UCSD-AML1 (cell line): ENCODE measurements around the gene ITGB5.

Experiments
- DNase-seq: peaks from one replicate; lab custom pipeline; 2025; ENCODE audit not compliant: unreplicated experiment; lab: John Stamatoyannopoulos, UW

The ITGB5 gene

DNA sequence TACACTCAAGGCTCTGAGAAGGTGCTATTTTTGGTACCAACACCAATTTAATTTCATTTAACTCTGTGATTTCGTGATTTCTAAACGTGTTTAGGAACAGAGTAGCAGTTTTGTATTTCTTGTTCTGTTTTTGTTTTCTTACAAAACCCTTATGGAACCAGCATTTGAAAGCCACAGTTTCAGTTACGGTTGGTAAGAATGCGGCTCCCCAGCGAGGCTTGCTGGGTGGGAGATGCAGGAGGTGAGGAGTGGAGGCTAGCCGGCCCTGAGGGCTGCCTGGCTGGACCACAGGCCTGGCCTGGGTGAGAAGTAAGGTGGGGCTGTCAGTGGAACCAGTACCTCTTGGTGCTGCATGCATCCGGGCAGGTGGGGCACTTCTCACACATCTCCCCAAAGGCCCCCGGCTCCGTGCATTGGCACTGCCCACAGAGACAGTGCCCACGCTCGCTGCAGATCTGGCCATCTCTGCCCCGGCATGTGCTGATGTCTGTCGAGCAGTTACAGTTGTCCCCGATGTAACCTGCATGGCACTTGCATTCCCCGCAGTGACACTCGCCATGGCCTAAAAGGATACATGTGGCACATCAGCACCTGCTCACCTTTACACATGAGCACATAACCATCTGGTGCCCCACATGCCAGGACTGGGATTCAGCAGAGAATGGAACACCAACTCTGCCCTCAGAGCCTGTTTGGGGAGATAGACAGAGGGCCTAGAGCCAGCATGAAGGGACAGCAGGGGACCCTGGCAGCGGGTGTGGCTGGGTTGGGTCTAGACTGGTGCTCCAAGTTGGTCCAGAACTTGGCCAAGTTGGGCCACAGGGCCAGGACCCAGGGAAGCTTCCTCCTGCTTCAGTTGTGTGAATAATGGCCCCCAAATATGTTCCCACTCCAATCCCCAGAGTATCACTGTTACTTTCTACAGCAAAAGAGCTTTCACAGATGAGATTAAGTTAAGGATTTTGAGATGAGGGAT lies 113.5 kb downstream of the ITGB5 start:
- DNase-seq: no peak

DNA sequence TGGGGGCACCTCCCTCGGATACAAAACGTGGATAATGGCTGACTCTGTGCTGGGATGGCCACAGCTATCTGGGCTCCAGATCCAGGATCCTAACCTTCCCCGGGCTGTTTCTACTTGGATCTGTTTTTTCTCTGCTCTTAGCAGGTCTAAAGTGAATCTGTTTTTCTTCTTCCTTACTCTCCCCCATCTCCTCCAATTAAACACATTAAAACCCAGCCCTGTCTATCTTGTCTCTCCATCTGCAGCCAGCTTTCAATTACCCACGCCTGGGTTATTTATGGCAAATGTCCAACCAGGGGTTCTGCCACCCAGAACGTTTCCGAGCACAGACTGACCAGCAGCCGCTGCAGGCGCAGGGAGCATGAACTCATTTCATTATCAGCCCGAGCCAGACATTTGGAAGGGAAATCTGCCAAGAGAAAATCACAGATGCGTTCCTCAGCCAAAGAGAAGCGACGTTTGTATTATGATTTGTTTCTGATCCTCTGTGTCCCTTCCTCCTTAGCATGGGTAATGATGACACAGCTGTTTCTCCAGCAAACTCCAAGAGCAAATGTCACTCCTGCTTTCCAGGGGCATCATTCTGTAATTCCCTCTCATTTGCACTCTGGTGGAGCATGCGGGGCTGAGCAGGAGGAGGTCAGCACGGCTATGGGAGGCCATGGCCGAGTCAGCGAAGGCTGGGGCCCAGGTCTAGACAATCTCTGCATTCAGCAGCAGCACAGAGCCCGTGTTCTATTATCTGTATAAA lies 114.9 kb downstream of the ITGB5 start:
- DNase-seq: no peak

DNA sequence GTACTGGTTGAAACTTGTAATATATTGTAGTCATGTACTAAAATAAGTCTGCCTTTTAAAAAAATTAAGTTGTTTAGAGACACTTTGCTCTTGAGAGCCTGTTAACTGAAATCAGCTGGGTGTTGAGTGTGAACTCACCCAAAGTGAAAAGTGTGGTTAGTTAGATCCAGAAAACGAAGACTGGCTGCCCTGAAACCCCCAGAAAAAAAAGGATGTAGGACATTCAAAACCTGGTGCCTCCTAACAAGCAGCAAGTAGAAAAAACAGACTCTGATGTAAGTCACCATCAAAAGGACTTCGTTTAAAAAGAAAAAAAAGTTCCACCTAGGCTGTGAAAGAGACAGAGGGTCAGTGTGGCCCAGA lies 116.1 kb downstream of the ITGB5 start:
- no peak for DNase-seq

DNA sequence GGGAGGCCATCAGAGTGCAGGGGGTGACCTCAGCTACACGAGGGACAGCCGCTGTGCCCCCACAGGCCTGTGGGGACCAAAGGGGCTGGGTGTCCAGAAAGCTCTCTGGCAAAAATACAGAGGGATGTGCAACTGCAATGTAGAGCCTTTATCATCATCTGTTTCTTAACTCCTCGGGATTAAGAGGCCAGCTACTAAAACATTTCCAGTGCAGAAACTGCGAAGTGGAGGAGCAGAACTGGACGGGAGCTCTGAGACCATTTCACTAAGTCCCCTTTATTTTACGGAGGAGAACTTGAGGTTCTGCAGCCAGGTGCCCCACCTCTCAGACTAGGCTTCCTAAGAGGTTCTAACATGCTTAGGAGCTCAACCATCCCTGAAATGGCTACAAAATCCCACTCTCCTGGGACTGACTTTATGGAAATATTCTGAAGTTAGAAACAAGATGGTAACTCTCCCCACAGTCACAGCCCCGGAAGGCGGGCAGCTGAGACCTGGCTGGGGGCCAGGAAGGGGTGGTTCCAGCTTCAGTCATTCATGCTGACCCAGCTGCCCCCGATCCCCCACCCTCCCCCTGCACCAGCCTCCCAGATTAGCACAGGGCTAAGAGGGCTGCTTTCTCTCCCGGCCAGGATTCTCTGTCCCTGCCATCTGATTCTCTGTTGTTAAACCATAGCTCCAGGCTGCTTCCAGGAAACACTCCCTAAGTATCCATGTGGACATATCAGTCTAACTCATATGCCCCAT lies 116.7 kb downstream of the ITGB5 start:
- DNase-seq: no peak

DNA sequence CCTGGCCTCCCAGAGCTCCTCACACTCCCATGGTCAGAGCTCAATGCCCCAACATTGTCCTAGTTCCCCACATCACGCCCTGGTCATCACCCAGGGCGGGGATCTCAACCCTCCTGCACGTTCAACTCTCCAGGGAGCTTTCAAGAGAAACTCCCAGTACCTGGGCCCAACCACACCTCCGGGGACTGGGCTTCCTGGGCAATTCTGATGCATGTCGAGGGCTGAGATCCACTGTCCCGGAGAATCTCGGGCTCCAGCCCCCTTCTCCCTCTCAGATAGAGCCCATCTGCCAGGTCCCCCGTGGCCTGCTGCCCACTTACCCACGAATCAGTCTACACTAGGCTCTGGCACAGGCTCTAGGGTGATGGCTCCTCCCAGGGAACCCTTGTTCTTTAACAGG lies 117.7 kb downstream of the ITGB5 start:
- DNase-seq: no peak

DNA sequence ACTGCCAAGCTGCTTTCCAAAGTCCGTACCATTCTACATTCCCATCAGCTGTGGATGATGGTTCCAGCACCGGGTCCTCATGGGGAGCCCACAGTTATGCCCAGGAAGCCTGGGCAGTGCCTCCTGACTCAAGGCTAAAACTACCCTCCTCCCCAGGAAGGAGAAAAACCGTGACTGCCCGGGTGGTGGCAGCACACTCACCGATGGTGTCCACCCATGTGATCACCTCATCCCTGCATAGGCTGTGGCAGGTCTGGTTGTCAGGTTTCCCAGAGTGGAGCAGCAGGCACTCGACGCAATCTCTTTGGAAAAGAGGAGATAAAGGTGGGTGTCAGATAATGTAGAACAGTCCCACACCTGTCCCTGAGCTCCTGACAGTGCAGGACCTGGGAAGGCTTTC lies 118.4 kb downstream of the ITGB5 start:
- DNase-seq: peak; percentile 40

DNA sequence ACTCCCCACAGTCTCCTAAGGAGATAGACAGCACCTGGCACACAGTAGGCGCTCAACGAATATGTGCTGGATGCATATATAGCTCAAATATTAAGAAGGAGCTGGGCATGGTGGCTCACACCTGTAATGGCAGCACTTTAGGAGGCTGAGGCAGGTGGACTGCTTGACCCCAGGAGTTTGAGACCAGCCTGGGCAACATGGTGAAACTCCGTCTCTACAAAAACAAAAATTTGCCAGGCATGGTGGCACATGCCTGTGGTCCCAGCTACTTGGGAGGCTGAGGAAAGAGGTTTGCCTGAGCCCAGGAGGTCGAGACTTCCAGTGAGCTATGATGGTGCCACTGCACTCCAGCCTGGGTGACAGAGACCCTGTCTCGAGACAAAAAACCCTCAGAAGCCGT lies 119.5 kb downstream of the ITGB5 start:
- no peak for DNase-seq

DNA sequence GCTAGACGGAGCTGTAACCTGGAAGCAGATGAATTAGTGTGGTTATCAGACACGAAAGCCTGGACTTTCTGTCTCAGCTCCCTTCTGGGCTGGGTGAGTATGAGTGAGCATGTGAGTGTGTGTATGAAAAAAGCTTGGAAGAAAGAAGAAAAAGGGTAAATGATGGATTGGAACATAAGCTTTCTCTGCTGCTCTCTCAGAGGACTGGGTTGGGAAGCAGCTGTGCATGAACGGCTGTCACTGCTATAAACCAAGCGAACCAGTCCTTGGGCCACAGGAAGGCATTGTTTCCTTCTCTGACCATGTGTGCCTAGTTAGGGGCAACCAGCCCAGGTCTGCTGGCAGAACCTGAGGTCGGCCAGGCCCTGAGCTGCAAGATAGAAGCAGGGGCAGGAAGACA lies 119.9 kb downstream of the ITGB5 start:
- no peak for DNase-seq

DNA sequence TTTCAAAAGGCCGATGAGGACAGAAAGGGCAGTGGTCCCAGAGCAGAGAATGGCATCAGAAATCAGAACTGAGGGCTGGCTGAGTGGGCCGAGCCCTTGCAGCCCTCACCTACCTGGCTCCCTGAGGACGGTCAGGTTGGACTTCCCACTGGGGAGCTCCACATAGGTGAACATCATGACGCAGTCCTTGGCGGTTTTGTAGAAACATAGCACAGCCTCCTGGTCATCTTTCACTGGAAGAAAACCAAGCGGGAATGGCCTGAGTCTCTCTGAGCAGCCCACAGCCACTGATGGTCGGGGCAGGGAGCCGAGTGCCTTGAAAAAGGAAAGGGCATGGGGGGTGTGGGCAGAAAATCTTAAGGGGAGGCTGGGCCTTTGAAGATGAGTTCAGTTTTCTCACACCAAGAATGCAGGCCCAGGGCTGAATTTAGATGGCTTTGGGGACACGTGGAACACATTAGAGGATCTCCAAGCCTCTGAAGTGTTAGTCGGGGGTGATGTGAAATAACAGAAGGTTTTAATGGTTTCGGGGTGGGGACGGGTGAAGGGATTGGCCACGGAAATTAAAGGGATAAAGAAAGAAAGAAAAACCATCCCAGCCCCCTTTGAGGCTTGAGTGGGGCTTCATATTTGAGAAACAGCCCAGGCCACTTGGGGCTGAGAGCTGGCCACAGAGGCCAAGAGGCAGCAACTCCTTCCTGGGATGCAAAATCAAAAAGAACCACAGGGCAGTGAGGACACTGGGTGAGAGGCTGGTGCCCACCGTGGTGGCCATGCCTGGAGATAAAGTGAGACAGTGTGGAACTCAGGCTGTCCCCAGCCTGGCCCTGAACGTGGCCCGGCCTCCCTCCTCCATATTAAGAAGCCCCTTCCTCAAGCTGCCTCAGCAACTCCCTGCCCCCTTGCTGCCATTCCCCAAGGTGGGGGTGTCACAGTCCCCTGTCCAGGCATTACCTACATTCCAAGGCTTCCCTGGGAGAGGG lies 120.8 kb downstream of the ITGB5 start:
- DNase-seq: no peak

DNA sequence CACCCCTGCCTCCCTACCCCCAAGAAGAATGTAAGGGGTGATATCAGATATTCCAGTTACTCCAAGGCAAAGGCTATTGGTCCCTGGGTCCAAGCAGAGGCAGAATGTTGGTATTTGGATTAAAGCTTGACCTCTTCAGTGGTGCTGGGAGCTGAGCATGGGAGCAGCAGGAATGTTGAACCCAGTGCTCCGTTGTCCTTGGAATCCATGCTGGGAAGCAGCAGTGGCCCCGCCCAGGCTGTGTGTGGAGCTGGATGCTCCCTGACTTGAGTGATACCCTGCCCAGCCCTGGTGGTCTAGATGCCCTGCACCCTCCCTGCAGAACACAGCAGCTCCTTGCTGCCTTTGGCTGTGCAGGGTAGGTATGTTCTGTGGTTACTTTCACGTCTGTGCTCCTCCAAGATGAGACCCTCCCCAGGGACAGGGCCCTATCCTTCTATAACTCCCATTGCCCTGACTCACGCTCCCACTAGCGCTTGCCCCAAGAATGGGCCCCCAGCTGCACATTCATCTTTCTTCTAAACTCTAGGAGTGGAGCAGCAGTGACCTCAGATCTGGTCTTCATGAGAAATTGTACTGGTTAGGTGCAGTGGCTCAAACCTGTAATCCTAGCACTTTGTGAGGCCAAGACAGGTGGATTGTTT lies 121.8 kb downstream of the ITGB5 start:
- DNase-seq: no peak

DNA sequence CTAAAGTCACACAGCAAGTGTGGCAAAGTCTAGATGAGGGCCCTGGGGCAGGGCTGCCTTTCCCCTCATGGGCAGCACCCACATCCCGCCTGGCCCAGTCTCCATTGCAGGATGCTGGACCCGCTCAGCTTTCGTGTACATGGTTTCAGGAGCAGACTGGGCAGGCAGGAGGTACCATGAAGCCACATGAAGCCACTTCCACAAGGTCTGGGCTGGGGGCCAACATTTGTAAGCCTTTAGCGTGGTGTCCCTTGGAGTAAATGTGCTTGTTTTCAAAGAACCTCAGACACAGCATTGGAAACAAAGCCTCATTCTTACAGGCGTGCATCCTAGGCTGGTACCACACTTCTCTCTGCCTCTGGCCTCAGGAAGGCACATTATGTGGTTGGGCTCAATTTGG lies 122.4 kb downstream of the ITGB5 start:
- no peak for DNase-seq

DNA sequence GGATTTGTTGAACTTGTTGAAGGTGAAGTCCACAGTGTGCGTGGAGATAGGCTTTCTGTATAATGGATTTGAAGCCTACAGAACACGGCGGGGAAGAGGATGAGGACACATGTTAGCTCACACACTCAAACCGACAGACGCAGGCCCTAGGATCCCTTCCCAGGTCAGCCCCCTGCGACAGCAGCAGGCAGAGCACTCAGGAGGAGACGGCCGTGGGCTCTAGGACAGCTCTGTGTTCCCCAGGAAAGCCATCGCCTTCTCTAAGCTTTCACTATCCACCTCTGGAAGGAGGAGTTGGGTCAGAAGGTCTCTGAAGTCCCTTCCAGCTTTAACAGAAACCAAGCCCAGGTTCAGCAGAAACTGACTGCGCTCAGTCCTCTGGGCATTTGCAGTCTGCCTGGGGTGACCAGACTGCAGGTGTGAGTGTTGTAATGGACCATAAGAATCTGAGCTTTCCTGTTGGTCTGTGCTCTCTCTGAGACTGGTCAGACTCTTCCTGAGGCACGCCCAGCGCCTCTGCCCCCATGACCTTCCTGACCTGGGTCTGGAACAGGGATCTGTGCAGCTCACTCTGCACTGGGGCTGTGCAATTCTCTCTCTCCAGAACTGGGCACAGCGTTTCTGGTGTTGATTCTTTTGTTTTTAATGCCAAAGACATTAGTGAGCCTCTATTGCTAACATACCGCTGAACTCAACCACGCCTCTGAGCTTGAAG lies 123.4 kb downstream of the ITGB5 start:
- DNase-seq: no peak

DNA sequence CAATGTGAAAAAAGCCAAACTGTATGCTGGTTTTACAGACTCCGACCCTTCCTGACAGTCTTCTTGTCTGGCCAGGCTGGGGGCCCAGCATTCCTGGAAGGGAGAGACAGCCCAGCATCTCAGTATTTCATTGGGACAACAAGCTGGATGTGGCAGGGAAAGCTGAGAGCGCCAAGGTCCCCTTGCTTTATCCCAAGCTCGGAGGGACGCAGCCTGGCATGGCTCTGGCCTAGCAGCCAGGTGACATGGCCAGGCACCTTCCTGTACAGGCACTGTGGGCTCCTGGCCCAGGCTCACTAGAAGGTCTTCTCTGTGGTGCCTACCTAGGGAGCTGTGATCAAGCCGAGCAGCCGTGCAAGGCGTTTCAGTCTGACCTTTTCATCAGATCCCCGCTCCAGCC lies 124.0 kb downstream of the ITGB5 start:
- DNase-seq: no peak

DNA sequence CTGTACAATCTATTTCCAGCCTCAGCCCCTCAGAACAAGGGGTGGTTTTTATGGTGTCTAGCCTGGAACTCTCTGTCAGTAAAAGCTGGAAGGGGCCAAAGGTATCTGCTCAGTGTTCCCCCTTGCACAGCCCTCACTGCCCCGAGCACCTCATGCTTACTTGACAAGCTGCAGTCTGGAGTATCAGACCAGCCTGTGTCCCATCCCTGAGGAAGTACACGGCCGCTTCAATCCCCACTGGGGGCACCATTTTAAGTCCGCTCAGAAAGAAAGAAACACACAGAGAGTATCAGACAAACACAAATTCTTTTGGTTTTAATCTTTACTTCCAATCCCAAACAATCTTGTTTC lies 124.5 kb downstream of the ITGB5 start:
- DNase-seq: no peak

DNA sequence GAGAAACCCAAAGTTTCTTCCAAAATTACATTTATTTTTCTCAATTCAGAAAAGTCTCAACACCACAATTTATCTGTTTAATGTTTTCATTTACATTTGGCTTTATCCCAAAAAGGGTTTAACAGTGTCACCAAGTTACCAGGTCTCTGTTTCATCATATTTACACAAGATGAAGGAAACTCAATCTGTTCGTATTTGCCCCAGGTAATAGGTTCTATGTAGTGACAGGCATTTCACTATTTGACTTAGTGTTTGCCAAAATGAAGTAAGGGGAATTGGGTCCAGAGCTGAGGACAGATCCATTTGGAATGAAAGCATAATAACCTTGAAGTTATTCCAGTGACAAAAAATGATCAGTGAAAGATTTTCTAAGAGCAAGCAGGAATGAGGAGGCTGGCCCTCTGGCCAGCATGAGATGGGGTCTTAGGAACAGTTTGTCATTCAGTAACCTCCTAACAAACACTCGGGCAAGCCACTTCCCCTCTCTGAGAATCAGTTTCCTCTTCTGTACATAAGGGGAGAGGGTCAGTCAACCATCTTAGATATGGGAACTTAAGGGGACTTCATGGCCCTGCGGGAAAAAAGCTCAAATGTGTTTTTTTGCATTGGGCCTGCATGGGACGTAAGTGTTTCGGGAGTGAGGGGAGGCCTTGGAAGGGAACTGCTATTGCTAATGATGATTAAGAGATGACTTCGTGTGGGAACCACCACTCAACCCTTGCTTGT lies 125.1 kb downstream of the ITGB5 start:
- DNase-seq: no peak

DNA sequence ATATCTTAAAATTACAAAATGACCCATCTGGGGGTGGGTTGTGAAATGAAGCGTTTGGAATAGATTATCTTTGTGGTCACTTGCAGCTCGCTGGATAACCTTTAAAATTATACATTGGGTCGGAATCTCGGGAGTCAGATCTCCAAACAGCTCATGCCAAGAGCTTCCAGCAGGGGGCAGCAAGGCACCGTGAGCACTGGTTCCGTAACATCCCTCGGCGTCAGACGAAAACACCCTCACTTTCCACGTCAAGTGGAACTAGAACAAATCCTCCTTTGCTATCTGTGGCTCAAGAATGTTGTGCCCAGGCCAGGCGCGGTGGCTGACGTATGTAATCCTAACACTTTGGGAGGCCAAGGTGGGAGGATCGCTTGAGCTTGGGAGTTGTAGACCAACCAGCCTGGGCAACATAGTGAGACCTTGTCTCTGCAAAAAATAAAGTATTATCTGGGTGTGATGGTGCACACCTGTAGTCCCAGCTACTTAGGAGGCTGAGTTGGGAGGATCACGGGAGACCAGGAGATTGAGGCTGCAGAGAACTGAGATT lies 125.8 kb downstream of the ITGB5 start:
- DNase-seq: peak; percentile 80

DNA sequence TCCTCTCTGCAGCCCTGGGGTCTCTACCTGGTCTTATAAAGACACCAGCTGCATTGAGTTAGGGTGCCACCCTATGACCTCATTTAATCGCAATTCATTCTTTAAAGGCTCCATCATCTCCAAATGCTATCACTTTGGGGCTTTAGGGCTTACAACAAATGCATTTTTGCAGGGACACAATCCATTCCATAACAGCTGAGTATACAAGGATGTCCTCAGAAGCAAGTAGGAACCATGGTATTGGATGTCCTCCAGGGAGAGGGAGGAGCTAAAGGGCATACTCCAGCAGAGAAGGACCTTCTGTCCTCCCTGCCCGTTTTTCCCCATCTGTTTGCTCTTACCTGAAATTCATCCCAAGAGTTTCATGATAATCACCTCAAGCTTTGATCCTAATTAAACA lies 126.6 kb downstream of the ITGB5 start:
- DNase-seq: no peak

DNA sequence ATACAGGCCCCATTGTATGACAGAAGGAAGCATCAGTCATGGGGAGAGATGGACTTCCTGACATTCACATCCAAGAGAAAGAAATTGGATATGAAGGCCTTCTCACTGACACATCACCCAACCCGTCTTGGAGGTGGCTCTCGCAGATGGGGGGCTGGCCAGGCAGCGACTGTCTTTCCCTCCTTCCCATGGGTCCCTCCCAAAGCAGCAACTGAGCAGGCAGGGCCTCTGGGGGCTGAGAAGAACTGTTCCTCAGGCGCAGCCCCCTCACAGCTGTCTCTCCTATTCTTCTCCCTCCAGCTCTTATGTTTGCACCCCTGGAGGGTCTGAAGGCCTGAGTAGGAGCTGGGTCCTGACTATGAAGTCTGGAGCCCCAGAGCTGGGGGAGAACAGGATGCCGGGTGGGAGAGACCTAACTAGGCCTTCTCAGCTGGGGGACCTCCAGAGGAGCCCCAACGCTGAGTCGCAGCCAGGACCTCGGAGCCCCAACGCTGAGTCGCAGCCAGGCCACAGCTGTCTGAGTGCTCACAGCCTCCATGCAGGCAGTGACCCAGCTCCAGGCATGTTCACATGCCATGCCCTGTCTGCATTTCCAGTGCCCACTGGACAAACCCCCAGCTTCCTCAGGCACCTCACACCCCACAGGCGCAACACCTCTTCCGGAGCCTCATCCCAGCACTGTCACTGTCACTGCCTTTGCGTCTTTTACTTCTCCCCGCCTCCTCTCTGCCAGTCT lies 127.3 kb downstream of the ITGB5 start:
- DNase-seq: no peak
